GM19035 (cell line): ENCODE data around the gene KLRK1.
A peak's percentile ranks its signal among the peaks of the same experiment; 100 is the strongest.
"Not testable (repeated sequence)": the region's sequence is repeated elsewhere in the genome, so short reads cannot be mapped to it uniquely, and the experiment has no call there.

Source experiments
- ATAC-seq: cut with Tn5 transposase; IDR thresholded peaks from one replicate; pipeline ENCODE4 v1.9.1; 2021; ENCODE audit not compliant: unreplicated experiment

Gene KLRK1

GRCh38 chr12:10388624-10389413 is 1.0 kb downstream of the KLRK1 start:
- no peak for ATAC-seq

GRCh38 chr12:10387498-10387897 is 2.3 kb downstream of the KLRK1 start:
- not testable (repeated sequence) for ATAC-seq

- ATAC-seq, result no peak
Observed at GRCh38 chr12:10386857-10387256, 3.0 kb downstream of the KLRK1 start.

- ATAC-seq, result no peak
Observed at GRCh38 chr12:10385166-10385613, 4.7 kb downstream of the KLRK1 start.

GRCh38 chr12:10384191-10384590 is 5.7 kb downstream of the KLRK1 start:
- ATAC-seq, result no peak

GRCh38 chr12:10381928-10382628 is 7.8 kb downstream of the KLRK1 start:
- ATAC-seq, result no peak

GRCh38 chr12:10378737-10379136 is 11.1 kb downstream of the KLRK1 start:
- not testable (repeated sequence) for ATAC-seq

GRCh38 chr12:10374624-10375018 is 15.2 kb downstream of the KLRK1 start:
- no peak for ATAC-seq

- no peak for ATAC-seq
Observed at GRCh38 chr12:10372559-10372958, 17.3 kb downstream of the KLRK1 start.

- ATAC-seq, result not testable (repeated sequence)
Observed at GRCh38 chr12:10371893-10372535, 17.8 kb downstream of the KLRK1 start.

GRCh38 chr12:10369557-10370415 is 20.1 kb downstream of the KLRK1 start:
- no peak for ATAC-seq

GRCh38 chr12:10368206-10369171 is 21.4 kb downstream of the KLRK1 start:
- no peak for ATAC-seq

GRCh38 chr12:10367714-10368113 is 22.1 kb downstream of the KLRK1 start:
- not testable (repeated sequence) for ATAC-seq

- no peak for ATAC-seq
Observed at GRCh38 chr12:10366875-10367274, 23.0 kb downstream of the KLRK1 start.

GRCh38 chr12:10365696-10366405 is 24.0 kb downstream of the KLRK1 start:
- ATAC-seq, result no peak

- peak; percentile 67 for ATAC-seq
Observed at GRCh38 chr12:10364815-10365622, 24.8 kb downstream of the KLRK1 start.

- ATAC-seq, result peak; percentile 81
Observed at GRCh38 chr12:10363914-10364814, 25.7 kb downstream of the KLRK1 start.
